Measurements from ENCODE around the gene HIVEP3. TPM values are rescaled to one million over a fixed set of nuclear protein-coding genes. Genes with fewer than 3 reads are reported as not detected.

The HIVEP3 gene
- total and polyA plus RNA-seq, 2 experiments from 2014 or later, result 0.57 to 5.9 TPM

- H3K27ac ChIP-seq, result no peak overlapping the region
- H3K4me2 ChIP-seq, result no peak overlapping the region
- no peak overlapping the region for H3K4me3 ChIP-seq
- TF ChIP-seq EZH2 (IDR thresholded peaks at IDR 0.05; ENCODE audit: borderline replicate concordance) (no peak), EZH2phosphoT487 (IDR thresholded peaks at IDR 0.05; ENCODE audit: low read depth, severe bottlenecking, unreplicated experiment) (no peak), CTCF (IDR thresholded peaks at IDR 0.05; ENCODE audit: poor library complexity) (no peak)
- H3K27me3 ChIP-seq, result no peaks in the 10 kb centered on the region
- no peaks in the 10 kb centered on the region for H3K4me1 ChIP-seq (ENCODE audit: insufficient read depth)
- no peaks in the 10 kb centered on the region for H3K9me3 ChIP-seq (ENCODE audit: low read depth)
- WGBS (ENCODE audit: low lambda C conversion rate, missing lambda C conversion rate), result 93% methylated on average over 4 of the region's 4 CpGs
- H3K36me3 ChIP-seq (replicated peaks; ENCODE audit: insufficient read depth, low read depth), result no peaks in the 10 kb centered on the region
- no peak for DNase-seq (ENCODE audit: low spot score)
- H4K20me1 ChIP-seq (ENCODE audit: insufficient read depth, poor library complexity, severe bottlenecking), result no peaks in the 10 kb centered on the region
- H3K9me2 ChIP-seq (replicated peaks; ENCODE audit: insufficient read depth), result no peaks in the 10 kb centered on the region
- H2AFZ ChIP-seq, result no peak overlapping the region
- no peaks in the 10 kb centered on the region for H3K79me2 ChIP-seq
These were observed 183.6 kb downstream of the HIVEP3 start for GRCh38 chr1:41735139-41735538.

- H3K4me3 ChIP-seq, result no peak overlapping the region
- H3K27me3 ChIP-seq, result no peaks in the 10 kb centered on the region
- no peaks in the 10 kb centered on the region for H3K36me3 ChIP-seq (replicated peaks; ENCODE audit: insufficient read depth, low read depth)
- no peaks in the 10 kb centered on the region for H3K79me2 ChIP-seq
- H3K27ac ChIP-seq, result no peak overlapping the region
- WGBS (ENCODE audit: low lambda C conversion rate, missing lambda C conversion rate), result 92% methylated on average over 11 of the region's 11 CpGs
- no peak for DNase-seq (ENCODE audit: low spot score)
- H3K4me2 ChIP-seq, result no peak overlapping the region
- no peaks in the 10 kb centered on the region for H4K20me1 ChIP-seq (ENCODE audit: insufficient read depth, poor library complexity, severe bottlenecking)
- H3K9me2 ChIP-seq (replicated peaks; ENCODE audit: insufficient read depth), result no peaks in the 10 kb centered on the region
- no peaks in the 10 kb centered on the region for H3K9me3 ChIP-seq (ENCODE audit: low read depth)
- no peaks in the 10 kb centered on the region for H3K4me1 ChIP-seq (ENCODE audit: insufficient read depth)
- TF ChIP-seq EZH2phosphoT487 (IDR thresholded peaks at IDR 0.05; ENCODE audit: low read depth, severe bottlenecking, unreplicated experiment) (no peak), EZH2 (IDR thresholded peaks at IDR 0.05; ENCODE audit: borderline replicate concordance) (no peak), CTCF (IDR thresholded peaks at IDR 0.05; ENCODE audit: poor library complexity) (no peak)
- no peak overlapping the region for H2AFZ ChIP-seq
These were observed 184.3 kb downstream of the HIVEP3 start for GRCh38 chr1:41734201-41734970.

- 67% methylated on average over 1 of the region's 2 CpGs for WGBS (ENCODE audit: low lambda C conversion rate, missing lambda C conversion rate)
- H3K27ac ChIP-seq, result no peak overlapping the region
- peaks cover 2% of the 10 kb centered on the region for H3K4me1 ChIP-seq (ENCODE audit: insufficient read depth)
- H4K20me1 ChIP-seq (ENCODE audit: insufficient read depth, poor library complexity, severe bottlenecking), result no peaks in the 10 kb centered on the region
- H3K27me3 ChIP-seq, result no peaks in the 10 kb centered on the region
- no peaks in the 10 kb centered on the region for H3K36me3 ChIP-seq (replicated peaks; ENCODE audit: insufficient read depth, low read depth)
- DNase-seq (ENCODE audit: low spot score), result no peak
- TF ChIP-seq EZH2phosphoT487 (IDR thresholded peaks at IDR 0.05; ENCODE audit: low read depth, severe bottlenecking, unreplicated experiment) (no peak), EZH2 (IDR thresholded peaks at IDR 0.05; ENCODE audit: borderline replicate concordance) (no peak), CTCF (IDR thresholded peaks at IDR 0.05; ENCODE audit: poor library complexity) (no peak)
- no peaks in the 10 kb centered on the region for H3K9me2 ChIP-seq (replicated peaks; ENCODE audit: insufficient read depth)
- no peak overlapping the region for H3K4me2 ChIP-seq
- no peak overlapping the region for H3K4me3 ChIP-seq
- H2AFZ ChIP-seq, result no peak overlapping the region
- no peaks in the 10 kb centered on the region for H3K79me2 ChIP-seq
- no peaks in the 10 kb centered on the region for H3K9me3 ChIP-seq (ENCODE audit: low read depth)
These were observed 185.0 kb downstream of the HIVEP3 start for GRCh38 chr1:41733725-41734124.
